Measurements from ENCODE around the gene OR9G4. TPM values are rescaled to one million over a fixed set of nuclear protein-coding genes. Genes with fewer than 3 reads are reported as not detected.

The OR9G4 gene
- total RNA-seq, 1 experiment from 2014 or later, result not detected

GRCh38 chr11:56706486-56706885 is 42.0 kb downstream of the OR9G4 start:
- ATAC-seq (no peak), DNase-seq (ENCODE audit: low read depth, low spot score) (no peak)
- in situ Hi-C loops (cut with HindIII; ENCODE audit: low pct_unique_long_range_greater_than_20kb, low sequenced_read_pairs) (no loop called here), intact Hi-C loops (cut with micrococcal nuclease; ENCODE audit: unreplicated experiment) (no loop called here)
- BruUV-seq (replicated peaks), result no TSS peak
- POLR2A ChIA-PET, result no interaction called here
- Histone ChIP-seq H3K27me3 (ENCODE audit: control insufficient read depth, insufficient read depth, low read length) (no peaks in the 10 kb centered on the region), H3K9me3 (ENCODE audit: control insufficient read depth, insufficient read depth, low read depth, low read length) (no peaks in the 10 kb centered on the region), H3K27ac (ENCODE audit: low read length) (no peak overlapping the region), H3K4me1 (ENCODE audit: control insufficient read depth, insufficient read depth, low read length) (no peaks in the 10 kb centered on the region), H3K36me3 (ENCODE audit: control insufficient read depth, insufficient read depth, low read length) (no peaks in the 10 kb centered on the region), H3K4me3 (ENCODE audit: low read depth in 2 of 2, low read length in 2 of 2) (no peak overlapping the region)
- TF ChIP-seq, protein P1, sequence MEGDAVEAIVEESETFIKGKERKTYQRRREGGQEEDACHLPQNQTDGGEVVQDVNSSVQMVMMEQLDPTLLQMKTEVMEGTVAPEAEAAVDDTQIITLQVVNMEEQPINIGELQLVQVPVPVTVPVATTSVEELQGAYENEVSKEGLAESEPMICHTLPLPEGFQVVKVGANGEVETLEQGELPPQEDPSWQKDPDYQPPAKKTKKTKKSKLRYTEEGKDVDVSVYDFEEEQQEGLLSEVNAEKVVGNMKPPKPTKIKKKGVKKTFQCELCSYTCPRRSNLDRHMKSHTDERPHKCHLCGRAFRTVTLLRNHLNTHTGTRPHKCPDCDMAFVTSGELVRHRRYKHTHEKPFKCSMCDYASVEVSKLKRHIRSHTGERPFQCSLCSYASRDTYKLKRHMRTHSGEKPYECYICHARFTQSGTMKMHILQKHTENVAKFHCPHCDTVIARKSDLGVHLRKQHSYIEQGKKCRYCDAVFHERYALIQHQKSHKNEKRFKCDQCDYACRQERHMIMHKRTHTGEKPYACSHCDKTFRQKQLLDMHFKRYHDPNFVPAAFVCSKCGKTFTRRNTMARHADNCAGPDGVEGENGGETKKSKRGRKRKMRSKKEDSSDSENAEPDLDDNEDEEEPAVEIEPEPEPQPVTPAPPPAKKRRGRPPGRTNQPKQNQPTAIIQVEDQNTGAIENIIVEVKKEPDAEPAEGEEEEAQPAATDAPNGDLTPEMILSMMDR (IDR thresholded peaks at IDR 0.05), result no peak
- TF ChIP-seq REST (IDR thresholded peaks at IDR 0.05; ENCODE audit: insufficient read depth in 1 of 2, low read depth in 2 of 2, low read length in 1 of 2) (no peak), TCF7L2 (IDR thresholded peaks at IDR 0.05; ENCODE audit: low read depth, low read length) (no peak), POLR2AphosphoS5 (IDR thresholded peaks at IDR 0.05; ENCODE audit: low read depth, low read length) (no peak), SIN3A (IDR thresholded peaks at IDR 0.05; ENCODE audit: borderline replicate concordance, insufficient read depth, low read depth, low read length) (no peak)
- CTCF ChIA-PET, result no interaction called here

- ChIA-PET CTCF (no interaction called here), POLR2A (no interaction called here)
- H3K27ac ChIP-seq (ENCODE audit: low read length), result no peak overlapping the region
- DNase-seq (ENCODE audit: low read depth, low spot score) (no peak), ATAC-seq (no peak)
- intact Hi-C loops (cut with micrococcal nuclease; ENCODE audit: unreplicated experiment) (no loop called here), in situ Hi-C loops (cut with HindIII; ENCODE audit: low pct_unique_long_range_greater_than_20kb, low sequenced_read_pairs) (no loop called here)
- H3K4me3 ChIP-seq (ENCODE audit: low read depth in 2 of 2, low read length in 2 of 2), result no peak overlapping the region
- no peaks in the 10 kb centered on the region for H3K36me3 ChIP-seq (ENCODE audit: control insufficient read depth, insufficient read depth, low read length)
- BruUV-seq (replicated peaks), result no TSS peak
- H3K4me1 ChIP-seq (ENCODE audit: control insufficient read depth, insufficient read depth, low read length), result no peaks in the 10 kb centered on the region
- no peaks in the 10 kb centered on the region for H3K9me3 ChIP-seq (ENCODE audit: control insufficient read depth, insufficient read depth, low read depth, low read length)
- TF ChIP-seq TCF7L2 (IDR thresholded peaks at IDR 0.05; ENCODE audit: low read depth, low read length), result no peak
- no peak for TF ChIP-seq REST (IDR thresholded peaks at IDR 0.05; ENCODE audit: insufficient read depth in 1 of 2, low read depth in 2 of 2, low read length in 1 of 2)
- TF ChIP-seq, protein P1 (IDR thresholded peaks at IDR 0.05), result no peak
- TF ChIP-seq SIN3A (IDR thresholded peaks at IDR 0.05; ENCODE audit: borderline replicate concordance, insufficient read depth, low read depth, low read length), result no peak
- no peak for TF ChIP-seq POLR2AphosphoS5 (IDR thresholded peaks at IDR 0.05; ENCODE audit: low read depth, low read length)
- no peaks in the 10 kb centered on the region for H3K27me3 ChIP-seq (ENCODE audit: control insufficient read depth, insufficient read depth, low read length)
Measured at GRCh38 chr11:56705784-56706396, 42.6 kb downstream of the OR9G4 start.
